A673 (cell line): ENCODE measurements around the gene SH2D6.

Experiments
- EZH2 ChIP-seq: fragments of 200-600 bp; sonication (generic); IDR thresholded peaks from 2 replicates; pipeline ENCODE4 v1.6.1; 2017; ENCODE audit warnings: borderline replicate concordance, low read depth, mild to moderate bottlenecking, mixed read lengths, antibody characterized with exemption, low read length; ENCODE audit not compliant: poor library complexity, severe bottlenecking
- TF ChIP-seq, protein P1 (sequence below): fragments of 300-800, 200-600 bp; sonication (generic); conservative IDR thresholded peaks from 2 replicates; pipeline ENCODE4 v1.5.1; 2017; ENCODE audit warnings: low read depth, mild to moderate bottlenecking, antibody characterized with exemption, low read length, moderate library complexity, mixed read lengths

DNA sequence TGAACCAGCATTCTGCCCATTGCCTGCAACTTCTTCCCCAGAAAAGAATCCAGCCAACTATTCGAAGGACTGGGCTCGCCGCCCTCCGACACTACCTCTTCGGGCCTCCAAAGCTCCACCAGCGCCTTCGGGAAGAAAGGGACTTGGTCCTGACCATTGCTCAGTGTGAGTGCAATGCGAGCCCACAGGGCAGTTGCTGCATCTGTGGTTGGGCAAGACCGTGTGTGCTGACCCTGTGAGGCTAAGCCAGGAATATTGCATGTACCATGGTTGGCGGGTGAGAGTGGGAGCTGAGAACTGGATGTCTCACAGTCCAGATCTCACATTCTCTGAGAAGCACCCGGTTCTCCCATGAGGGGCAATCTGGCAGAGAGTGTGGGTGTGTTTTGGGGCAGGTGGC is 47.5 kb upstream of the SH2D6 start:
- TF ChIP-seq, protein P1, sequence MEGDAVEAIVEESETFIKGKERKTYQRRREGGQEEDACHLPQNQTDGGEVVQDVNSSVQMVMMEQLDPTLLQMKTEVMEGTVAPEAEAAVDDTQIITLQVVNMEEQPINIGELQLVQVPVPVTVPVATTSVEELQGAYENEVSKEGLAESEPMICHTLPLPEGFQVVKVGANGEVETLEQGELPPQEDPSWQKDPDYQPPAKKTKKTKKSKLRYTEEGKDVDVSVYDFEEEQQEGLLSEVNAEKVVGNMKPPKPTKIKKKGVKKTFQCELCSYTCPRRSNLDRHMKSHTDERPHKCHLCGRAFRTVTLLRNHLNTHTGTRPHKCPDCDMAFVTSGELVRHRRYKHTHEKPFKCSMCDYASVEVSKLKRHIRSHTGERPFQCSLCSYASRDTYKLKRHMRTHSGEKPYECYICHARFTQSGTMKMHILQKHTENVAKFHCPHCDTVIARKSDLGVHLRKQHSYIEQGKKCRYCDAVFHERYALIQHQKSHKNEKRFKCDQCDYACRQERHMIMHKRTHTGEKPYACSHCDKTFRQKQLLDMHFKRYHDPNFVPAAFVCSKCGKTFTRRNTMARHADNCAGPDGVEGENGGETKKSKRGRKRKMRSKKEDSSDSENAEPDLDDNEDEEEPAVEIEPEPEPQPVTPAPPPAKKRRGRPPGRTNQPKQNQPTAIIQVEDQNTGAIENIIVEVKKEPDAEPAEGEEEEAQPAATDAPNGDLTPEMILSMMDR = no peak
- no peak for TF ChIP-seq EZH2
